K562 (cell line): ENCODE results near the gene LACTB. TPM values are rescaled to one million over a fixed set of nuclear protein-coding genes. Genes with fewer than 3 reads are reported as not detected.

Experiments
- ATAC-seq: fragments of 200-7000 bp; cut with Tn5 transposase; 3 replicates; pipeline ENCODE4 v1.9.1; 2020; ENCODE audit warnings: moderate library complexity
- BruUV-seq: library from RNA; stranded (reverse); fragments of 400-500 nt; replicated peaks from 2 replicates; lab custom pipeline; 2021; lab: Mats Ljungman, UMichigan
- CTCF ChIA-PET: fragments of 300-600 bp; formaldehyde crosslinking; extraction: SDS; loops from one replicate; lab custom pipeline; 2021; ENCODE audit warnings: low intra/inter-chr PET ratio; lab: Yijun Ruan, JAX
- POLR2A ChIA-PET: fragments of 300-600, 350-650 bp; sonication (Branson Sonifier 250); formaldehyde crosslinking; extraction: SDS; loops from one replicate; lab custom pipeline; 2021; ENCODE audit warnings: antibody characterized with exemption, inconsistent platforms; lab: Yijun Ruan, JAX
- DNase-seq, 4 experiments: peaks; one replicate each; pipeline versions ENCODE4 v3.0.0 to v3.0.0-alpha.2; 2011 to 2018; ENCODE audit warnings: low spot score in 3 of 4, mixed read lengths in 3 of 4; ENCODE audit errors: extremely low read depth in 1 of 4
- FAIRE-seq: peaks from 2 replicates; lab custom pipeline; 2011; peaks lifted over from hg19 to GRCh38; lab: Jason Lieb, UNC
- H2AFZ ChIP-seq: 2 replicates; pipeline ENCODE4 v1.6.0; 2011; ENCODE audit warnings: low read depth, low read length, control low read depth, inconsistent platforms
- H3K27ac ChIP-seq: fragments of 200-600 bp; 3 replicates; pipeline ENCODE4 v1.8.0; 2011; ENCODE audit warnings: low read depth, mild to moderate bottlenecking, control low read depth, inconsistent platforms, low read length, moderate library complexity, mixed read lengths; ENCODE audit errors: extremely low read depth
- H3K27me3 ChIP-seq, 2 experiments: fragments of 300-600 bp in 1 of 2; 2 replicates in 1 of 2; 3 replicates in 1 of 2; pipeline versions ENCODE4 v1.6.0 to v1.8.0; 2011; ENCODE audit warnings: inconsistent platforms in 2 of 2, low read length in 2 of 2, mild to moderate bottlenecking in 1 of 2, mixed read lengths in 1 of 2, moderate library complexity in 1 of 2; ENCODE audit not compliant: control insufficient read depth in 2 of 2, insufficient read depth in 2 of 2
- H3K36me3 ChIP-seq: fragments of 300-600 bp; 3 replicates; pipeline ENCODE4 v1.8.0; 2011; ENCODE audit warnings: mild to moderate bottlenecking, low read length, inconsistent platforms; ENCODE audit not compliant: control insufficient read depth, insufficient read depth
- H3K4me1 ChIP-seq, 2 experiments: fragments of 200-600 bp in 1 of 2; replicated peaks in 1 of 2; 2 replicates in 1 of 2; 3 replicates in 1 of 2; pipeline versions ENCODE4 v1.5.1 to v1.8.0; 2011; ENCODE audit warnings: inconsistent platforms in 2 of 2, low read length in 2 of 2, mild to moderate bottlenecking in 1 of 2, mixed read lengths in 1 of 2, moderate library complexity in 1 of 2; ENCODE audit not compliant: control insufficient read depth in 2 of 2, insufficient read depth in 2 of 2
- H3K4me2 ChIP-seq: 2 replicates; pipeline ENCODE4 v1.6.1; 2011; ENCODE audit warnings: low read length, control low read depth, inconsistent platforms, mixed read lengths; ENCODE audit not compliant: insufficient read depth
- H3K4me3 ChIP-seq: fragments of 200-600 bp; sonication (generic), shearing (Covaris generic); 2 replicates; pipeline ENCODE4 v1.5.1; 2016; ENCODE audit warnings: control low read depth, inconsistent platforms
- H3K79me2 ChIP-seq: fragments of 200-600 bp; 3 replicates; pipeline ENCODE4 v1.8.0; 2011; ENCODE audit warnings: low read length, inconsistent platforms; ENCODE audit not compliant: control insufficient read depth, insufficient read depth
- H3K9ac ChIP-seq, 2 experiments: 2 replicates each; pipeline versions ENCODE4 v1.6.0 to v1.6.1; 2011; ENCODE audit warnings: low read depth in 2 of 2, low read length in 2 of 2, control low read depth in 1 of 2, inconsistent platforms in 1 of 2, mild to moderate bottlenecking in 1 of 2, mixed read lengths in 1 of 2; ENCODE audit not compliant: insufficient read depth in 1 of 2
- H3K9me1 ChIP-seq: one replicate; pipeline ENCODE4 v1.6.0; 2011; ENCODE audit warnings: inconsistent platforms, mild to moderate bottlenecking, low read length, moderate library complexity; ENCODE audit not compliant: control insufficient read depth, insufficient read depth
- H3K9me3 ChIP-seq: replicated peaks from 2 replicates; pipeline ENCODE4 v1.5.1; 2011; ENCODE audit warnings: low read depth, low read length, inconsistent platforms; ENCODE audit not compliant: control insufficient read depth, insufficient read depth
- H4K20me1 ChIP-seq: replicated peaks from 2 replicates; pipeline ENCODE4 v1.6.1; 2011; ENCODE audit warnings: low read length, inconsistent platforms, mixed read lengths; ENCODE audit not compliant: control insufficient read depth, insufficient read depth
- C11orf30 ChIP-seq: fragments of 450-650 bp; IDR thresholded peaks from 2 replicates; pipeline ENCODE4 v1.6.1; 2016; ENCODE audit warnings: low read depth, mild to moderate bottlenecking
- HEY1 ChIP-seq: fragments of 250-450 bp; sonication (Bioruptor Pico); IDR thresholded peaks from 2 replicates; pipeline ENCODE4 v1.5.0; 2020; ENCODE audit warnings: mild to moderate bottlenecking, moderate library complexity, borderline replicate concordance
- KDM2B ChIP-seq: fragments of 250-450 bp; sonication (Bioruptor Pico); IDR thresholded peaks from 2 replicates; pipeline ENCODE4 v1.8.0; 2021; ENCODE audit warnings: mild to moderate bottlenecking, moderate library complexity
- SAFB ChIP-seq: fragments of 200-400 bp; formaldehyde crosslinking; IDR thresholded peaks from 2 replicates; pipeline ENCODE4 v1.6.1; 2017; ENCODE audit warnings: low read depth, low read length, borderline replicate concordance
- SMARCE1 ChIP-seq: fragments of 450-650 bp; IDR thresholded peaks from 2 replicates; pipeline ENCODE4 v1.7.1; 2016; ENCODE audit warnings: mild to moderate bottlenecking
- TAF9B ChIP-seq: fragments of 450-650 bp; IDR thresholded peaks from 2 replicates; pipeline ENCODE4 v1.6.1; 2018; ENCODE audit warnings: mild to moderate bottlenecking; ENCODE audit not compliant: partially characterized antibody
- YBX1 ChIP-seq: fragments of 450-650 bp; IDR thresholded peaks from 2 replicates; pipeline ENCODE4 v1.7.1; 2016; ENCODE audit warnings: mild to moderate bottlenecking
- ZNF134 ChIP-seq: fragments of 250-450 bp; sonication (Bioruptor Pico); conservative IDR thresholded peaks from 2 replicates; pipeline ENCODE4 v1.4.0; 2020
- ZNF253 ChIP-seq: fragments of 250-450 bp; sonication (Bioruptor Pico); conservative IDR thresholded peaks from 2 replicates; pipeline ENCODE4 v1.6.1; 2021; ENCODE audit warnings: mild to moderate bottlenecking
- ZNF507 ChIP-seq: conservative IDR thresholded peaks from 2 replicates; pipeline ENCODE4 v1.6.1; 2017; ENCODE audit warnings: missing genetic modification characterization, missing compliant biosample characterization
- WGBS: fragments of 100-300 bp; shearing (Covaris generic); methylation state at CpG from one replicate; pipeline ENCODE4 v1.1.6; 2016; ENCODE audit warnings: low coverage, mixed read lengths; ENCODE audit not compliant: insufficient coverage; ENCODE audit errors: missing lambda C conversion rate; 5-methylcytosine and 5-hydroxymethylcytosine counted together
- in situ Hi-C: fragments of 300-500 bp; cut with MboI; formaldehyde crosslinking; loops from 4 replicates; pipeline ENCODE4 v1.15.0; 2018; ENCODE audit warnings: inconsistent platforms, mixed read lengths
- intact Hi-C: fragments of 100-400 bp; cut with micrococcal nuclease; formaldehyde crosslinking; loops from 2 replicates; pipeline ENCODE4 v1.14.2; 2022
- polyA plus RNA-seq, 8 experiments: library from polyadenylated mRNA; depleted of rRNA in 4 of 8; stranded (reverse) in 5 of 8; unstranded in 3 of 8; fragments of >200 nt; fragmentation: Nextera tagmentation in 2 of 8; fragmentation: Illumina TruSeq in 1 of 8; extraction: Ambion mirVana in 2 of 8; extraction: Trizol in 1 of 8; gene quantifications; 2 replicates each; pipeline versions ENCODE4 v1.2.1 to v1.2.3, GENCODE V29; 2011 to 2014; ENCODE audit warnings: inconsistent platforms in 1 of 8, missing spikeins in 1 of 8
- total RNA-seq, 7 experiments: library from RNA; depleted of rRNA in 6 of 7; stranded (reverse); fragments of >200 nt in 6 of 7; fragmentation: Illumina TruSeq in 2 of 7; extraction: Trizol in 2 of 7; gene quantifications; 2 replicates each; pipeline versions ENCODE4 v1.2.1 to v1.2.3, GENCODE V29; 2011 to 2021; ENCODE audit warnings: low replicate concordance in 1 of 7
- TF ChIP-seq, protein P1 (sequence below): IDR thresholded peaks from 2 replicates; pipeline ENCODE4 v1.6.1; 2011; ENCODE audit not compliant: insufficient read length; ENCODE audit errors: extremely low read depth

LACTB gene
- total and polyA plus RNA-seq, 9 of the 15 experiments (the other 6 are each of a cell fraction or from before 2014, with no cell fraction given): 3.1 to 15.5 (median 9.8) TPM

GRCh38 chr15:63072809-63073277 lies 48.8 kb upstream of the LACTB start:
- ATAC-seq (no peak), FAIRE-seq (no peak), DNase-seq (no peak)
- Histone ChIP-seq H3K4me1 (peaks cover 5 to 28% of the 10 kb centered on the region in 2 experiments; a peak in 3 of 5 replicates), H3K9ac (no peak overlapping the region), H3K4me2 (no peak overlapping the region), H3K79me2 (no peaks in the 10 kb centered on the region), H3K4me3 (no peak overlapping the region), H3K9me3 (no peaks in the 10 kb centered on the region), H3K27me3 (no peaks in the 10 kb centered on the region), H3K36me3 (no peaks in the 10 kb centered on the region), H3K9me1 (no peaks in the 10 kb centered on the region), H2AFZ (no peak overlapping the region), H3K27ac (no peak overlapping the region), H4K20me1 (no peaks in the 10 kb centered on the region)
- intact Hi-C loops (no loop called here), in situ Hi-C loops (no loop called here)
- 79% methylated on average over 9 of the region's 9 CpGs for WGBS
- no TSS peak for BruUV-seq
- ChIA-PET CTCF (no interaction called here), POLR2A (interaction anchor here (0.6 to 2.7 kb wide), 6 partner anchors 9 to 173 kb away, joined by 3 to 13 read pairs (median 4); no protein-coding TSS in a partner anchor)
- TF ChIP-seq ZNF507 (tag) (no peak), ZNF253 (no peak), SAFB (no peak), C11orf30 (no peak), TAF9B (no peak), ZNF134 (CRISPR knock-in tag) (no peak), SMARCE1 (no peak), YBX1 (no peak), HEY1 (no peak), KDM2B (CRISPR knock-in tag) (no peak)
- TF ChIP-seq, protein P1, sequence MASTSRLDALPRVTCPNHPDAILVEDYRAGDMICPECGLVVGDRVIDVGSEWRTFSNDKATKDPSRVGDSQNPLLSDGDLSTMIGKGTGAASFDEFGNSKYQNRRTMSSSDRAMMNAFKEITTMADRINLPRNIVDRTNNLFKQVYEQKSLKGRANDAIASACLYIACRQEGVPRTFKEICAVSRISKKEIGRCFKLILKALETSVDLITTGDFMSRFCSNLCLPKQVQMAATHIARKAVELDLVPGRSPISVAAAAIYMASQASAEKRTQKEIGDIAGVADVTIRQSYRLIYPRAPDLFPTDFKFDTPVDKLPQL: no peak
